K562 (cell line): ENCODE data around the gene LRFN2. TPM values are rescaled to one million over a fixed set of nuclear protein-coding genes. Genes with fewer than 3 reads are reported as not detected.

Source experiments
- CHAMP1 ChIP-seq: fragments of 450-650 bp; IDR thresholded peaks from 2 replicates; pipeline ENCODE4 v1.6.1; 2016; ENCODE audit warnings: mild to moderate bottlenecking
- NCOA1 ChIP-seq: fragments of 450-650 bp; IDR thresholded peaks from 2 replicates; pipeline ENCODE4 v1.6.1; 2016; ENCODE audit warnings: low read depth
- OTX1 ChIP-seq: fragments of 450-650 bp; formaldehyde crosslinking; IDR thresholded peaks from 2 replicates; pipeline ENCODE4 v1.4.0; 2022; ENCODE audit warnings: mild to moderate bottlenecking
- PRDM10 ChIP-seq: fragments of 450-650 bp; IDR thresholded peaks from 2 replicates; pipeline ENCODE4 v1.6.1; 2018; ENCODE audit not compliant: partially characterized antibody
- RAD21 ChIP-seq, 2 experiments: fragments of 250-450 bp in 1 of 2; fragments of 450-650 bp in 1 of 2; sonication (Bioruptor Pico) in 1 of 2; formaldehyde crosslinking in 1 of 2; IDR thresholded peaks in 1 of 2; conservative IDR thresholded peaks in 1 of 2; 2 replicates each; pipeline versions ENCODE4 v1.4.0 to v1.8.0; 2020 to 2022; ENCODE audit warnings: mild to moderate bottlenecking in 2 of 2, moderate library complexity in 1 of 2
- polyA plus RNA-seq, 8 experiments: library from polyadenylated mRNA; depleted of rRNA in 4 of 8; stranded (reverse) in 5 of 8; unstranded in 3 of 8; fragments of >200 nt; fragmentation: Nextera tagmentation in 2 of 8; fragmentation: Illumina TruSeq in 1 of 8; extraction: Ambion mirVana in 2 of 8; extraction: Trizol in 1 of 8; gene quantifications; 2 replicates each; pipeline versions ENCODE4 v1.2.1 to v1.2.3, GENCODE V29; 2011 to 2014; ENCODE audit warnings: inconsistent platforms in 1 of 8, missing spikeins in 1 of 8
- total RNA-seq, 7 experiments: library from RNA; depleted of rRNA in 6 of 7; stranded (reverse); fragments of >200 nt in 6 of 7; fragmentation: Illumina TruSeq in 2 of 7; extraction: Trizol in 2 of 7; gene quantifications; 2 replicates each; pipeline versions ENCODE4 v1.2.1 to v1.2.3, GENCODE V29; 2011 to 2021; ENCODE audit warnings: low replicate concordance in 1 of 7

Gene LRFN2
- total and polyA plus RNA-seq, 9 of the 15 experiments (the other 6 are each of a cell fraction or from before 2014, with no cell fraction given), result not detected

GRCh38 chr6:40378071-40378724 lies 209.0 kb downstream of the LRFN2 start (continued):
- 0 out of 2 replicates have a peak, but pooled peaks have one; percentile 46 for TF ChIP-seq CHAMP1
- no peak for TF ChIP-seq OTX1 (CRISPR knock-in tag)
- TF ChIP-seq NCOA1, result no peak
- no peak for TF ChIP-seq PRDM10
- TF ChIP-seq RAD21 (CRISPR knock-in tag; conservative IDR thresholded peaks at IDR 0.05 in 1 of 2, IDR thresholded peaks at IDR 0.05 in 1 of 2), result no peak
- TF ChIP-seq, all 486 proteins: peak for 46
